ENCODE results near the gene FZD10.

The FZD10 gene

DNA sequence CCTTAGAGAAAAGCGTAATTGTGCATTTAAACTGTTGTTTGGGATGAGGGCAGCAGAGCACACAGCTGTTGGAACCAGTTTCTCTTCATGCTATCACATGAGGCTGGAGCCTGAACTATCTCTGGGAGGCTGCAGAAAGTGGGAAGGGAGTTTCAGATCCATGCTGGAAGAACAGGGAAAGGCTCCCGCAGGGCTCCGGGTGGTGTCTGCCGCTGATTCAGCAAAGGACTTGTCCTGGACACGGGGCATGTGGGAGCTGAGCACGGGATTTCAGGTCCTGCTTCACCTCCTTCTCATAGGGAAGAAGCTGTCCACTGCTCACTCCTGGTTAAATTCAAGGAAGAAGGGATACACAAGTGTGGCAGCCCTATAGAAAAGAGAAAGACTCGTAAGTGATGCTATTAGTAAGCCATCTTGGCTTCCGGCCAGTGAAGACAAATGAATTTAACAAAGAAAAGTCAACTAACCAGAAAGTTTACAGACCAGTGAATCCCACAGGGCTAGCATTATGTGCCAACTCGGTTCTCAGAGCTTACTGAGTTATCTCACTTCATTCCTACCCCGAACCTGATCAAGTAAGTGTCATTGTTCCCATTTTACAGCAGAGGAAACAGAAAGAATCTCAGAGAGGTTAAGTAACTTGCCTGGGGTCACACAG, 6.7 kb upstream of the FZD10 start:
- DNase-seq = no peak

DNA sequence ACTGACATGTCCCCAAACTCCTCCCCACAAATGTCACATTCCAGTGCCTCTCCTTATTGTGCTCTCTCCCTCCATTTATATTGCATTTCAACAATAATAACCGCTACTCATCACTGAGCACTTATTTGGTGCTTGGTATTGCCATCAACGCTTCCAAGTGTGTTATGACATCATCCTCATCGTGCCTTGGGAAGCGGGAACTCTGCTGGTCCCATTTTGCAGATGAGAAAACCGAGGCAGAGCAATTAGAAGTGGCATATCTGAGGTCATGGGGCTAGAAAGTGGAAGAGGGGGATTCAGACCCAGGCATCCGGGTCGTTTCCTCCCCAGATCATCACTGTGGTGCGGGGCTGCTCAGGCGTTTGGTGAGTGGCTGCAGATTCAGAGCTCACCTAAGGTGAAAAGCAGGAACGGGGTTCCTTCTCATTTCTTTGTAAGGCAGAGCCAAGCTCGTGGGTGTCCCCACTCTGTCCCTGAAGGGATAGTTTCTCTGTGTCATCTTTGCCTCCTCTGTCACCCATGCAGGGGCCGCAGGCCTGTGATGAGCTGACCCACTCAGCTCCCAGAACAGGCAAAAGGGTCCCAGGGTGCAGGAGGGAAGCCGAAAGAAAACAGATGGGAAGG, 5.5 kb upstream of the FZD10 start:
- no peak for DNase-seq

DNA sequence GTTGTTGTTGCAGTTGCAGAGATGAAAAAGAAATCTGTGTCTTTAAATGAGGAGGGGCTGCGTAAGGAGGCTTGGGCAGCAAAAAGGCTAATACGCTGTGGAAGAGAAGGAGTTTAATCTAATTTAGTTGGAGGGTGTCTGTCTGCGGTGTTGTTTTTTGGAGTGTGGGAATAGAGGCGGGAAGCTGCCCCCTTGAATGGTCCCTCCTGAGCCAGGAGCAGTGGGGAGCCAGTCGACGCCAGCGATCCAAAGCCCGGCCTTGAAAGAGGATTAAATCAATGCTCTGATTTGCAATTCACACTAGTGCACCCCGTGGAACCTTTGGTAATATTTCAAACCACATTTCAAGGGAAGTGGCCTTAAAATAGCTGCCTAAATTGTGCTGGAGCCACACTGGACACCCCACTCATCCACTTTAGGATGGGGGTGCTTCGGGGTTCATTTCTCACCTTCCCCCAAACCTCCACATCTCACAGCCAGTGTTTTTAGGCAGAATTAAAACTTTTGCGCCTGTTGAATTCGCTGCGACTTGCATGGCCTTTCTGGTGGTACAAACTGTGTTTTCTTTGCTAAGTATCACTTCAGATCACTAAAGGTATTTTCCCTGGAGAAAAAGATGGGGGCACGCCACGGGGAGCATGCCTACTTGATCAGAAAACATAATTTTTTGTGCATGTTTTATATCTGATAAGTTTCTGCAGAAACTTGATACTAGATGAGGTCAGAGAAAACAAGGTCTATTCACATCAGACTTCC, 4.1 kb upstream of the FZD10 start:
- no peak for DNase-seq

DNA sequence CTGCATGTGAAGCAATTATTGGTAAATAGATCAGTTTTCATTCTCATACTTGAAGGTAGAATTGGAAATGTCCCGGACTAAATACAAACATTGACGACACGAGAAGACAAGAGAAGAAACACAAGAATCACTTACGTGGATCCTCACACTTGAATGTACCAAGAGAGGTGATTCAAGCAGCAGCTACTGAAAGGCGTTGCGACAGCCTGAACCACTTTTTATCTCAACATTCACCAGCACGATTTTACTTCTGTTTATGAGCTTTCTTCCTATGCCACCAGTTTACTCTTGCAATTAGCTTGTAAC, 3.6 kb upstream of the FZD10 start:
- DNase-seq = no peak

DNA sequence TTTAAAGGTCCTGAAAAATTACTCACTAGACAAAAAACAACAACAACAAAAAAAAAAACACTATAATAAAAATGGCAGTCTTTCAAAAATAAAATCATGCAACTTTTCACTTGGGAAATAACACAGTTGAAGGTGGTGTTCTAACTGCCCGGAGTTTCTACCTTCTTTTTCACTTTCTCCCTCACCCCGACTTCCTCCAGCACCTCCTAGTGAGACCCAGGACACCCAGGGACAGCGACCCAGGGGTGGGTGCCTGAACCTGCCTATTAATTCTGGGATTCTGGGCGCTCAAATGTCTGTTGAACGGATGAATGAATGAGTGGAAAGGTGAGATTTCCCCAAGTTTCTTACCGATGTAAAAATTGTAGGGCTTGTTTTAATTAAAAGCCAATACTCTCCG, 2.0 kb upstream of the FZD10 start:
- DNase-seq = no peak

DNA sequence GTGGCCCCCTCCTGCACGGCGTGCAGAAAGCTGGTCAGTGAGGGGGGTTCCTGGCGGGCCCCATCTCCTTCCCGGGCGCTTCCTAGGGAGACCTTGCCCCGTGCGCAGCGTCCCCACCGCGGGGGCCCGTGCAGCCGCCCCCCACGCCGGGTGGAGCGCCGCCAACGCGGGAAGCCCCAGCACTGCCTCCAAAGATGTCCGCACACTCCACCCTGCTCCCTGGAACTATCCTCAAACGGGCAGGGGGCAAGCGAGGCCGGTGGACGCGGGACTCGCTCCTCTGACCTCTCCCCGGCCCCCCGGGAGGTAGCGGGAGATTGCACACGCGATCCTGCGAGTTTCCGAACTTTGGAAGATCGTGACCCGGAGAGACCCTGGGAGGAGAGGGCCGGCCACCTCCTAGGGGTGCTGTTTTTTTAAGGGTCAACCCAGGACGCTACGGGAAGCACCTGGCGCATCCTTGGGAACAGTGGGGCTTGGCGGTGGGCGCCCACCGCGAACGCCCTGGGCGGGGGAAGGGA, 1.5 kb upstream of the FZD10 start:
- DNase-seq = no peak

DNA sequence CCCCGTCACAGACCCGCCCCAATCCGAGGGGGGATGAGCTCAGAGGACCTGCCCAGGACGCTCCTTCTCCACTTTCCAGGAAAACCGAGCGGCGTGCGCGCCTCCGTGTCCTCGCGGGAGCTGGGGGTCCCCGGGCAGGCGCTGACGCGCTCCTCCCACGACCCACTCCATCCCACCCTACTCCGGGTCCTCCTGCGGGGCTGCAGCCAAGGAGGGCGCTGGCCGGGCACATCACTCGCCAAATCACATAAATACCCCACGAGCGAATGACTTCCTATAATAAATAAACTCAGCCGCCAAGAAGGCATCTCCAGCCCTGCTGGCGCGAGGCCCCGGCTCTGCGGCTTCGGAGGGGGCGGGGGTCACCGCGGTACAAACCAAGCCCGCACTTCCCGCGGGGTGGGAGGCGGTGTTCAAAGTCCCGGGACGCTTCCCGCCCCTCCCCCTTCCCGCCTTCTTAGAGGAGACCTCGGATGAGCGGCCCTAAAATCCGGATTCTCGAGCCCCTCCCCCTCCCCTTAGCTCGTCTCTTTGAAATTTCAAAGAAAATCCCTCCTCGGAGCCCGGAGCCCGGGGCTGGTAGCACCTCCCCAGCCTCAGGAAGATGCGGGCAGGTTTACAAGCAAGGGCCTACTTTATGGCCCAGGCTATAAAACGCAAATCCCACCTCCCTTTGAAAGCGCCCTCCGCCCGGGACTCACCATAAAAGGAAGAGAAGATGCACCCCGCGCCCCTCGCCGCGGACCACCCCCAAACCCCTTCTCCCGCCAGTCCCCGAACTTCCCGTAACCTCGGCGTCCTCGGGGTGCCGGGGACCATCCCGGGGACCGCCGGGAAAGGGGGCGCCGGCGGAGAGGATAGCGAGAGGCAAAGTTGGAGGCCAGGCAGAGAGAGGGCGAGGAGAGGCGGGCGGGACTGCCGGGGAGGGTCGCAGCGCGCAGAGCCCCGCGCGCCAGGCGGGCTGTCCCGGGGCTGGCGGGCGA, 712 bp upstream of the FZD10 start:
- DNase-seq = no peak

DNA sequence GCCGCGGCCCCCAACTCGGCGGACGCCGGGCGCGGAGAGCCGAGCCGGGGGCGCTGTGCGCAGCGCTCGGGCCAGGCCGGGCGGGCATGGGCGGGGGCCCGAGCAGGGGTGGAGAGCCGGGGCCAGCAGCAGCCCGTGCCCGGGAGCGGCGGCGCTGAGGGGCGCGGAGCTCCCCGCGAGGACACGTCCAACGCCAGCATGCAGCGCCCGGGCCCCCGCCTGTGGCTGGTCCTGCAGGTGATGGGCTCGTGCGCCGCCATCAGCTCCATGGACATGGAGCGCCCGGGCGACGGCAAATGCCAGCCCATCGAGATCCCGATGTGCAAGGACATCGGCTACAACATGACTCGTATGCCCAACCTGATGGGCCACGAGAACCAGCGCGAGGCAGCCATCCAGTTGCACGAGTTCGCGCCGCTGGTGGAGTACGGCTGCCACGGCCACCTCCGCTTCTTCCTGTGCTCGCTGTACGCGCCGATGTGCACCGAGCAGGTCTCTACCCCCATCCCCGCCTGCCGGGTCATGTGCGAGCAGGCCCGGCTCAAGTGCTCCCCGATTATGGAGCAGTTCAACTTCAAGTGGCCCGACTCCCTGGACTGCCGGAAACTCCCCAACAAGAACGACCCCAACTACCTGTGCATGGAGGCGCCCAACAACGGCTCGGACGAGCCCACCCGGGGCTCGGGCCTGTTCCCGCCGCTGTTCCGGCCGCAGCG, 639 bp downstream of the FZD10 start:
- DNase-seq = no peak

DNA sequence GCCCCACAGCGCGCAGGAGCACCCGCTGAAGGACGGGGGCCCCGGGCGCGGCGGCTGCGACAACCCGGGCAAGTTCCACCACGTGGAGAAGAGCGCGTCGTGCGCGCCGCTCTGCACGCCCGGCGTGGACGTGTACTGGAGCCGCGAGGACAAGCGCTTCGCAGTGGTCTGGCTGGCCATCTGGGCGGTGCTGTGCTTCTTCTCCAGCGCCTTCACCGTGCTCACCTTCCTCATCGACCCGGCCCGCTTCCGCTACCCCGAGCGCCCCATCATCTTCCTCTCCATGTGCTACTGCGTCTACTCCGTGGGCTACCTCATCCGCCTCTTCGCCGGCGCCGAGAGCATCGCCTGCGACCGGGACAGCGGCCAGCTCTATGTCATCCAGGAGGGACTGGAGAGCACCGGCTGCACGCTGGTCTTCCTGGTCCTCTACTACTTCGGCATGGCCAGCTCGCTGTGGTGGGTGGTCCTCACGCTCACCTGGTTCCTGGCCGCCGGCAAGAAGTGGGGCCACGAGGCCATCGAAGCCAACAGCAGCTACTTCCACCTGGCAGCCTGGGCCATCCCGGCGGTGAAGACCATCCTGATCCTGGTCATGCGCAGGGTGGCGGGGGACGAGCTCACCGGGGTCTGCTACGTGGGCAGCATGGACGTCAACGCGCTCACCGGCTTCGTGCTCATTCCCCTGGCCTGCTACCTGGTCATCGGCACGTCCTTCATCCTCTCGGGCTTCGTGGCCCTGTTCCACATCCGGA, 1.4 kb downstream of the FZD10 start:
- no peak for DNase-seq

DNA sequence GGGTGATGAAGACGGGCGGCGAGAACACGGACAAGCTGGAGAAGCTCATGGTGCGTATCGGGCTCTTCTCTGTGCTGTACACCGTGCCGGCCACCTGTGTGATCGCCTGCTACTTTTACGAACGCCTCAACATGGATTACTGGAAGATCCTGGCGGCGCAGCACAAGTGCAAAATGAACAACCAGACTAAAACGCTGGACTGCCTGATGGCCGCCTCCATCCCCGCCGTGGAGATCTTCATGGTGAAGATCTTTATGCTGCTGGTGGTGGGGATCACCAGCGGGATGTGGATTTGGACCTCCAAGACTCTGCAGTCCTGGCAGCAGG, 1.9 kb downstream of the FZD10 start:
- no peak for DNase-seq

DNA sequence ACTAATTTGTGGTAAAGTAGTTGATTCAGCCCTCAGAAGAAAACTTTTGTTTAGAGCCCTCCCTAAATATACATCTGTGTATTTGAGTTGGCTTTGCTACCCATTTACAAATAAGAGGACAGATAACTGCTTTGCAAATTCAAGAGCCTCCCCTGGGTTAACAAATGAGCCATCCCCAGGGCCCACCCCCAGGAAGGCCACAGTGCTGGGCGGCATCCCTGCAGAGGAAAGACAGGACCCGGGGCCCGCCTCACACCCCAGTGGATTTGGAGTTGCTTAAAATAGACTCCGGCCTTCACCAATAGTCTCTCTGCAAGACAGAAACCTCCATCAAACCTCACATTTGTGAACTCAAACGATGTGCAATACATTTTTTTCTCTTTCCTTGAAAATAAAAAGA, 2.7 kb downstream of the FZD10 start:
- DNase-seq = no peak

DNA sequence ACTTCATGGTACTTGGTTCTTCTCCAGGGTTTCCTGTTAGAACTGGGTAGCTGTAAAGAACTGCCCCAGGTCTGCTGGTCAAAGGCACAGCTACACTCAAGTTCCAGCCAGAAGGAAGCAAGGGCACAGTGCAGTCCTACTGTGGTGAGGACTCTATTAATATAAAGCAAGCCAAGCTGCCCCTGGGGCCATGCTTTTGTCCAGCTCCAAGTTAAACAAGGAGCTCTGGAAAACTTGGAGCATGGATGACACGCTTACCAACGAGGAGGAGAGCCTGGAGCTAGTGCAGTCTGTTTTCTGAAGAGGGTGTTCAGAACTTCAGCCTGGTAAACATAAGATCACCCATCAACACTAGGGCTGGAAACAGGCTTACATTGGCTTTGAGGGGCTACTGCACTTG, 4.0 kb downstream of the FZD10 start:
- DNase-seq = no peak

DNA sequence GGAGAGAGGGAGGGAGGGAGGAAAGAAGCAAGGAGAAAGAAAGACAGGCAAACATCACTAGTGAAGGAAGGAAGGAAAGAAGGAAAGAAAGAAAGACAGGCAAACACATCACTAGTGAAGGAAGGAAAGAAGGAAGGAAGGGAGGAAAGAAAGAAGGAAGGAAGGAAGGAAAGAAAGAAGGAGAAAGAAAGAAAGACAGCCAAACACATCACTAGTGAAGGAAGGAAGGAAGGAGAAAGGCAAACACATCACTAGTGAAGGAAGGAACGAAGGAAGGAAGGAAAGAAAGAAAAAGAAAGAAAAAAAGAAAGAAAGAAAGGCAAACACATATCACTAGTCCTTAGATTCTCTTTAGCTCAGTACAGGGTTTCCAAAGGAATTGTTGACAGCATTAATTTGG, 5.3 kb downstream of the FZD10 start:
- DNase-seq = no peak

DNA sequence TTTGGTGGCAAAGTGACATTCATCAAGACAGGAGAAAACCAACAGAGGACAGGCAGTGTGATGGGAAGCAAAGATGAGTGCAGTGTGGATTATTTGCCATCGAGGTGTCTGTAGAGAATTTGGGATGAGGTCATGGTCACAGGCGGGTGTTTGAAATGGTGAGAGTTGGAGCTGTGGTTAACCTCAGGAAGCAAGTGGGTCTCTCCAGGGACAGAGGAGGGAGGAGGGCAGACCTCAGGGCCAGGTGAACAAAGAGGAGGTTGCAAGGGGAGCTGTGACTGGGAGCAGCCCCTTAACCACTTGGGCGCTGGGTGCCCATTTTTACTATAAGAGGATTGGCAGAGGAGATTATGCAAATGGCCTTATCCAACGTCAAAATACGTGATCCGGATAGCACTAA, 7.0 kb downstream of the FZD10 start:
- DNase-seq = no peak

DNA sequence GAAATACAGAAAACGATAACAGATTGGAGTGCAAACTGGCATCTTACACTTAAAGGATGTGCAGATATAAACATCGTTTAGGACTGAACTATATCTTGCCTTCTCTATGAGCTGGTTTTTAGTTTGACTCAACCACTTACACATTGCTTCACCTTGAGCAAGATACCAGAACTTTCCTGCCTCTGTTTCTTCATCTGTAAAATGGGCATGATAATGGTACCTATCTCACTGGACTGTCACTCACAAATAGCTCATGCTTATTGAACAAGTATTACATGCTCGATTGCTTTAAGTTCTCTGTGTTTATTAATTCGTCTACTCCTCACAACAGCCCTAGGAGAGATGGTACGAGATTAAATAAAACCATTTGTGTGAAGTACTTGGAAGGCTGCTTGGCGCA, 7.7 kb downstream of the FZD10 start:
- DNase-seq = no peak

DNA sequence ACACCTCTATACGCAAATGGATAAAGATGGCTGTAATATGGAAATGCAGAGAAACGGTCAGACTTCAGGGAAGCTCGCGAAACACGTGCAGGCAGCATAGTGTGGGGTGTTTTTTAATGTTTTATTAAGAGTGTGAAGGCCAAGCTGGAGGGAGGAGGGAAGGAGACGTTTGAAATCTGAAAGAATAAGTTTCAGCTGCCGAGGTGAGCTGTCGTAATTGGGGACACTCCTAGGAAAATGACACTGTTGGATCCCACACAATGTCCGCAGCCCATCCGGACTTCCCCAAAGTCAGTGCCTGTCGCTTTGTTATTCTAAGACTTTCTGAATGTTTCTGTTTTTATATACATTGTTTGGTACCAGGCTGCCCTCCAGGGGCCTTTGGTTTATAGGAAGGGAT, 8.3 kb downstream of the FZD10 start:
- DNase-seq = no peak

DNA sequence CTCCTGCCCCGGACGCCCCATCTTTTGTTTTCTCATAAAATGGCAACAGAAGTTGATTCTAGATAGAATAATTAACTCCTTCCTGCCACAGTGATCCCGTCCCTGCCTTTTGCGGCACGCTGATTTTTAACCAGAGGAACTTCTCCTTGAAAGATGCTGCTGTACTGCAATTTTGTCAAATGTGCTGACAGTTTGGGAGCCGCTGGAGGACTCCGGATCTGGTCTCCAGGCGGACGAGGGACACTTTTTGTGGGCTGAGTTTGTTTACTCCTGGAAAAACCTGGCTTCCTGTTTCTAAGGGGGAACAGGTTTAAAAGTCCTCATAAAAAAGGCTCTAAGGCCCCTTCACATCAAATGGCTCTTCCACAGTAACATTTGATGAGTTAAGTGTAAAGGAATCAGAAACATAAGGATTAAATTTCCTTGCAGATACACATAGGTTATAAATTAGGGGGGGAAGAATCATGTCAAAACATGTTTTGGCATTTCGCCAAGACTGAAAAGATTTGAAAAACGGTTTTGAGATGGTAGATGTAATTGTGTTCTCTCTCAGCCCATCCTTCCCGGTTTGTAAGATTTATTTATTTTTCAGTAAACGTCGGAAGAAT, 15.5 kb downstream of the FZD10 start:
- no peak for DNase-seq

DNA sequence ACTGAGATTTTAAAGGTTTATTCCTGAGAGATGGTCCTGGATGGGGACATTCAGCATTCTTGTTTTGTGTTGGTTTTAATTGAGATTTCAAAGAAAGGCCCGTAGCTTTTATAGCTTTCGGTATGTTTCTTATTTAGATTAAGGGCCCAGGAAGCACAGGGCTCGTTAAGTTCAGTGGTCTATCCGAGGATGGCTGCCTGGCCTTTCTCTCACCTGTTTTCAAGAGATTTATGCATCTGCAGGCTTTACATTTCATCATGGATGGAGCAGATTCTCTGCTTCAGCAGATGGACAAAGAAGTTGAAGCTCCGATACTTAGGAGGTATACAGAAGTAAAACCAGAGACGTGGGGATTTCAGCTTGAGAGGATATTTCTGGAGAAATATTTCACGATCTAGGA, 16.0 kb downstream of the FZD10 start:
- DNase-seq = no peak

DNA sequence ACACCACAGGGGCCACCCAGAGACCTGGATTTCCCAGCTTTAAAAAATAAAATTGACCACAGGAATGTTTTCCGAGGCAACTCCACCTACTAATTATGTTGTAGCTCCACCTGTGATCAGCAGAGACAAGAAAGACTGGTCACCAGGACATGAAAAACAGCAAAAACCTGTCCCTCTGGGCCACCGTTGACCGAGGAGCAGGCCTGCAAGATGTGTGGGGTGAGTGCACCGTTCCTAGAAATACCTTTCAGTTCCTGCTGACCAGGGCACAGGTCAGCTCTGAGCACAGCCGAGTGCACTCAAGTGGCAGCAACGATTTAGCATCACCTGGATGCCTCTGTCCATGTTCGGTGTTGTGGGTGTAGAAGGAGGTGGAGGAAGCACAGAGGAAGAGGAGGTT, 16.9 kb downstream of the FZD10 start:
- no peak for DNase-seq

DNA sequence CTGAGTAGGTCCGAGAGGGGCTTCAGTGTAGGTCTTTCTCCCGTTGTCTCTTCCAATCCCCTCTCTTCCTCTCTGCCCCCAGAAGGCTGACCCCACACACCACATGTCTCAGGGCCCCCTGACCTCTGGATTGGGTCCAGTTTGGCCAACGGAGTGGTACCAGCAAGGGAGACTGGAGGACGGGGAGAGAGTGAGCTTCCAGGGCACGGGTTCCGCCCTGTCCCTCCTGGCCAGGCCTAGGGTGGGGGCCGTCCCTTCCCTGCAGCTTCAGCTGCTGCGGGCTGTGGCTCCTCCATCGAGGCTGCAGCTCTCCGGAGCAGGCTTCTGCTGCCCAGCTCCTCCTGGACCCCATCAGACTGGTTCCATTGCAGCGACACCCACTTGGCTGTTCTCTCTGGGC, 17.4 kb downstream of the FZD10 start:
- no peak for DNase-seq

DNA sequence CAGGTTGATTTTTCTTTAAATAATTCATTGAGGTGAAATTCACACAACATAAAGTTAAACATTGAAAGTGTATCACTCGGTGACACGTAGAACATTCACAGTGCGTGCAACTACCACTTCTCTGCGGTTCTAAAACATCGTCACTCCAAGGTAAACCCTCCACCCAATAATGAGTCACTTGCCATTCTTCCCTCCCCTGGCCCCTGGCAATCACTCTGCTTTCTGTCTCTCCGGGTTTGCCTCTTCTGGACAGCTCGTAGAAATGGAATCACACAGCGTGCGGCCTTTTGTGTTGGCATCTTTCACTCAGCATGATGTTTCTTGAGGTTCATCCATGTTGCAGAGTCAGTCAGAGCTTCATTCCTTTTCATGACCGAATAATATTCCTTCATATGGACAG, 18.9 kb downstream of the FZD10 start:
- no peak for DNase-seq

Measured in NCI-H774 (cell line).